ENCODE results near the gene WDHD1.

GRCh38 chr14:54920052-54920451, 106.8 kb downstream of the WDHD1 start:
- TF ChIP-seq POLR2A (IDR thresholded peaks at IDR 0.05) = no peak
- TF ChIP-seq CTCF (IDR thresholded peaks at IDR 0.05 in 8 of 11, conservative IDR thresholded peaks at IDR 0.05 in 3 of 11) = no peak
- no peak for TF ChIP-seq POLR2AphosphoS5 (IDR thresholded peaks at IDR 0.05)
